ENCODE data around the gene DEF6.
A peak's percentile ranks its signal among the peaks of the same experiment; 100 is the strongest.

DEF6 gene

GRCh38 chr6:35351422-35351821 is 53.8 kb downstream of the DEF6 start:
- DNase-seq: no peak

GRCh38 chr6:35352735-35353134 is 55.1 kb downstream of the DEF6 start:
- DNase-seq: no peak

GRCh38 chr6:35354361-35355135 is 56.9 kb downstream of the DEF6 start:
- DNase-seq: no peak

- no peak for DNase-seq
These were observed 58.8 kb downstream of the DEF6 start for GRCh38 chr6:35356391-35356790.

GRCh38 chr6:35357677-35358076 is 60.1 kb downstream of the DEF6 start:
- no peak for DNase-seq

GRCh38 chr6:35358086-35358485 is 60.5 kb downstream of the DEF6 start:
- no peak for DNase-seq

- DNase-seq: no peak
These were observed 61.7 kb downstream of the DEF6 start for GRCh38 chr6:35359346-35359743.

- no peak for DNase-seq
These were observed 62.2 kb downstream of the DEF6 start for GRCh38 chr6:35359744-35360348.

GRCh38 chr6:35360349-35361138 is 62.9 kb downstream of the DEF6 start:
- DNase-seq: no peak

- DNase-seq: no peak
These were observed 64.6 kb downstream of the DEF6 start for GRCh38 chr6:35362200-35362599.

GRCh38 chr6:35363293-35363750 is 65.7 kb downstream of the DEF6 start:
- no peak for DNase-seq

- DNase-seq: no peak
These were observed 68.1 kb downstream of the DEF6 start for GRCh38 chr6:35365594-35366203.

- DNase-seq: no peak
These were observed 68.6 kb downstream of the DEF6 start for GRCh38 chr6:35366204-35366596.

- no peak for DNase-seq
These were observed 70.0 kb downstream of the DEF6 start for GRCh38 chr6:35367646-35368037.

- no peak for DNase-seq
These were observed 70.6 kb downstream of the DEF6 start for GRCh38 chr6:35368038-35368887.

GRCh38 chr6:35370124-35370741 is 72.6 kb downstream of the DEF6 start:
- DNase-seq: peak; percentile 67 to 88

- peak in 1 of 2 donors; percentile 31 for DNase-seq
These were observed 73.3 kb downstream of the DEF6 start for GRCh38 chr6:35370785-35371493.
